Endodermal cell (in vitro differentiated cells): ENCODE results near the gene CACFD1. TPM values are rescaled to one million over a fixed set of nuclear protein-coding genes. Genes with fewer than 3 reads are reported as not detected.

Source experiments
- DNase-seq: peaks from one replicate; pipeline ENCODE4 v3.0.0-alpha.2; 2017
- H3K27ac ChIP-seq: 2 replicates; pipeline ENCODE4 v1.5.1; 2013; ENCODE audit warnings: mild to moderate bottlenecking, low read depth, low read length, moderate library complexity
- H3K27me3 ChIP-seq: 2 replicates; pipeline ENCODE4 v1.6.1; 2013; ENCODE audit warnings: mild to moderate bottlenecking, low read length, moderate library complexity; ENCODE audit not compliant: insufficient read depth, control insufficient read depth, poor library complexity, severe bottlenecking
- H3K36me3 ChIP-seq: 2 replicates; pipeline ENCODE4 v1.7.0; 2013; ENCODE audit warnings: mild to moderate bottlenecking, low read length, moderate library complexity; ENCODE audit not compliant: control insufficient read depth, insufficient read depth
- H3K4me1 ChIP-seq: one replicate; pipeline ENCODE4 v1.7.0; 2013; ENCODE audit warnings: low read length; ENCODE audit not compliant: control insufficient read depth, insufficient read depth
- H3K4me3 ChIP-seq: 2 replicates; pipeline ENCODE4 v1.5.1; 2013; ENCODE audit warnings: mild to moderate bottlenecking, low read length, moderate library complexity
- H3K9ac ChIP-seq: 2 replicates; pipeline ENCODE4 v1.6.1; 2013; ENCODE audit warnings: mild to moderate bottlenecking, low read length, moderate library complexity; ENCODE audit not compliant: poor library complexity, severe bottlenecking; ENCODE audit errors: extremely low read depth
- H3K9me3 ChIP-seq: 2 replicates; pipeline ENCODE4 v1.6.1; 2013; ENCODE audit warnings: mild to moderate bottlenecking, low read length, moderate library complexity; ENCODE audit not compliant: control insufficient read depth
- H3K27ac Mint-ChIP-seq: 2 replicates; pipeline ENCODE4 v1.8.0; 2020; ENCODE audit warnings: mixed read lengths
- H3K27me3 Mint-ChIP-seq: 2 replicates; pipeline ENCODE4 v1.8.0; 2021; ENCODE audit warnings: mild to moderate bottlenecking, mixed read lengths; ENCODE audit not compliant: insufficient read depth
- H3K36me3 Mint-ChIP-seq: 2 replicates; pipeline ENCODE4 v1.8.0; 2020; ENCODE audit warnings: low read depth, mixed read lengths
- H3K4me1 Mint-ChIP-seq: 2 replicates; pipeline ENCODE4 v1.8.0; 2020; ENCODE audit warnings: mixed read lengths
- H3K4me3 Mint-ChIP-seq: 2 replicates; pipeline ENCODE4 v1.8.0; 2020; ENCODE audit warnings: mild to moderate bottlenecking, moderate library complexity, mixed read lengths
- H3K9me3 Mint-ChIP-seq: 2 replicates; pipeline ENCODE4 v1.8.0; 2020; ENCODE audit warnings: mild to moderate bottlenecking, mixed read lengths
- WGBS, 2 experiments: methylation state at CpG; one replicate each; pipeline versions ENCODE4 v1.1.5 to v1.1.7; 2013; ENCODE audit warnings: missing lambda C conversion rate in 2 of 2, mixed read lengths in 1 of 2; ENCODE audit not compliant: insufficient coverage in 1 of 2, insufficient read length in 1 of 2; 5-methylcytosine and 5-hydroxymethylcytosine counted together
- total RNA-seq, 2 donors: library from RNA; stranded (reverse); fragmentation: NEBNext Ultra II Directional in 1 of 2; extraction: Animal tissue kit (Norgen Biotek cat#: 25700) in 1 of 2; gene quantifications; 2 replicates in 1 of 2; 3 replicates in 1 of 2; pipeline ENCODE4 v1.2.1, GENCODE V29; 2021
- TF ChIP-seq, protein P1 (sequence below): fragments of 200-600 bp; sonication (generic); conservative IDR thresholded peaks from 2 replicates; pipeline ENCODE4 v1.5.0; 2021; ENCODE audit warnings: antibody characterized with exemption, mild to moderate bottlenecking

CACFD1 gene
- total RNA-seq, 2 donors from 2014 or later, result 30.6 to 35.0 TPM

DNA sequence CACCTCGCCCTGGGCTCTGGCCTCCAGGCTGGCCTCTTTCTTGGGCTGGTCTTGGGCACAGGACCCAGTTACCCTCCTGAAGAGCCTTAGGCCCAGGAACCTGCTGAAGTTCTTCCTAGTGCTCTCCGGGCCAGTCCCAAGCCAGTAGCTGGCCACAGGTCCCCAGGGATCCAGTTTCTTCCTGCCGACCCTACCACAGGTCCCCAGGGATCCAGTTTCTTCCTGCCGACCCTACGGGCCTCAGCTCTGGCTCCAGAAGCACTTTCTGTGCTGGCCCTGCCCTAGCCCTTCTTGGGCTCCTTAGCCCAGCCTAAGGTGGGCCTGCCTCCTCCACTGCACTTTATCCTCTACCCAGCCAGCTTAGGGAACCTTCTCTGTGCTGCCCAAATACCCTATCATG, 18.2 kb upstream of the CACFD1 start:
- Histone ChIP-seq H3K4me1 (no peaks in the 10 kb centered on the region), H3K27me3 (no peaks in the 10 kb centered on the region), H3K9me3 (no peaks in the 10 kb centered on the region), H3K4me3 (no peak overlapping the region), H3K27ac (no peak overlapping the region), H3K36me3 (no peaks in the 10 kb centered on the region), H3K9ac (no peak overlapping the region)
- DNase-seq, result no peak
- TF ChIP-seq, protein P1, sequence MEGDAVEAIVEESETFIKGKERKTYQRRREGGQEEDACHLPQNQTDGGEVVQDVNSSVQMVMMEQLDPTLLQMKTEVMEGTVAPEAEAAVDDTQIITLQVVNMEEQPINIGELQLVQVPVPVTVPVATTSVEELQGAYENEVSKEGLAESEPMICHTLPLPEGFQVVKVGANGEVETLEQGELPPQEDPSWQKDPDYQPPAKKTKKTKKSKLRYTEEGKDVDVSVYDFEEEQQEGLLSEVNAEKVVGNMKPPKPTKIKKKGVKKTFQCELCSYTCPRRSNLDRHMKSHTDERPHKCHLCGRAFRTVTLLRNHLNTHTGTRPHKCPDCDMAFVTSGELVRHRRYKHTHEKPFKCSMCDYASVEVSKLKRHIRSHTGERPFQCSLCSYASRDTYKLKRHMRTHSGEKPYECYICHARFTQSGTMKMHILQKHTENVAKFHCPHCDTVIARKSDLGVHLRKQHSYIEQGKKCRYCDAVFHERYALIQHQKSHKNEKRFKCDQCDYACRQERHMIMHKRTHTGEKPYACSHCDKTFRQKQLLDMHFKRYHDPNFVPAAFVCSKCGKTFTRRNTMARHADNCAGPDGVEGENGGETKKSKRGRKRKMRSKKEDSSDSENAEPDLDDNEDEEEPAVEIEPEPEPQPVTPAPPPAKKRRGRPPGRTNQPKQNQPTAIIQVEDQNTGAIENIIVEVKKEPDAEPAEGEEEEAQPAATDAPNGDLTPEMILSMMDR, result no peak
- no peak overlapping the region for H3K4me3 Mint-ChIP-seq
- H3K9me3 Mint-ChIP-seq, result no peaks in the 10 kb centered on the region
- no peak overlapping the region for H3K27ac Mint-ChIP-seq
- H3K36me3 Mint-ChIP-seq, result no peaks in the 10 kb centered on the region
- H3K27me3 Mint-ChIP-seq, result no peaks in the 10 kb centered on the region
- no peaks in the 10 kb centered on the region for H3K4me1 Mint-ChIP-seq
- WGBS, 2 experiments, result 88 to 89% methylated on average over 3 to 5 of the region's 5 CpGs

DNA sequence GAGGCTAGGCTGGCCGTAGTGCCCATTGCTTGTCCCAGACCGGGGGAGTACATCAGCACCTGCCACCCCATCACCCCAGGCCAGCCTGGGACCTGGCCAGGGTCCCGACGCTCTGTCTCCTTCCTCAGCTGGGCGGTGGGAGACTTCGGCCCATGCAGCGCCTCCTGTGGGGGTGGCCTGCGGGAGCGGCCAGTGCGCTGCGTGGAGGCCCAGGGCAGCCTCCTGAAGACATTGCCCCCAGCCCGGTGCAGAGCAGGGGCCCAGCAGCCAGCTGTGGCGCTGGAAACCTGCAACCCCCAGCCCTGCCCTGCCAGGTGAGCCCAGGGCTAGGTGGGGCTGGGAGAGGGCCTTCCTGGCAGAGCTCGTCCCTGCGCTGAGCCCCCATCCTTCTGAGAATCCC, 16.5 kb upstream of the CACFD1 start:
- no peak overlapping the region for H3K4me3 Mint-ChIP-seq
- no peak overlapping the region for H3K27ac ChIP-seq
- no peak for DNase-seq
- H3K4me1 ChIP-seq, result no peaks in the 10 kb centered on the region
- no peak overlapping the region for H3K4me3 ChIP-seq
- H3K9ac ChIP-seq, result no peak overlapping the region
- TF ChIP-seq, protein P1, result no peak
- H3K4me1 Mint-ChIP-seq, result no peaks in the 10 kb centered on the region
- no peaks in the 10 kb centered on the region for H3K27me3 Mint-ChIP-seq
- no peaks in the 10 kb centered on the region for H3K9me3 Mint-ChIP-seq
- H3K27me3 ChIP-seq, result no peaks in the 10 kb centered on the region
- H3K27ac Mint-ChIP-seq, result no peak overlapping the region
- H3K9me3 ChIP-seq, result no peaks in the 10 kb centered on the region
- H3K36me3 ChIP-seq, result no peaks in the 10 kb centered on the region
- no peaks in the 10 kb centered on the region for H3K36me3 Mint-ChIP-seq
- WGBS, 2 experiments, result 91 to 93% methylated on average over 7 to 15 of the region's 15 CpGs

DNA sequence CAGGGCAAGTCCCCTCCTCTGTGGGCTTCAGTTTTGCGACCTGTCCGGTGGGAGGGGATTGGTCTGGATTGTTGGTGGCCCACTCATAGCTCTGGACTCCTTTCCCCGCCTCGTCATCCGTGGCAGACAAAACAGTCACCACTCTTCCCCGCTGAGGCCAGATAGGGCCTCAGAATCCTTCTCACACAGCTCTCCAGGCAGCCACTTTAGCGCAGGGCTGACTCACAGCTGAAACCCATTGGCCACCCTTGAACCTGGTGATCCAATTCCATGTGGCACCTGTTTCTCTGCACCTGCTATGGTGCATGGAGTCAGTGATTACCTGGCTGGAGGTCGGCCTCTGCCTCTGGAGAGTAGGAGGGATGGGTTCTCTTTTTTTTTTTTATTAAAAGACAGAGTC, 15.8 kb upstream of the CACFD1 start:
- no peaks in the 10 kb centered on the region for H3K4me1 Mint-ChIP-seq
- no peak for DNase-seq
- Histone ChIP-seq H3K9ac (no peak overlapping the region), H3K4me3 (no peak overlapping the region), H3K27ac (no peak overlapping the region), H3K36me3 (no peaks in the 10 kb centered on the region), H3K4me1 (no peaks in the 10 kb centered on the region), H3K9me3 (no peaks in the 10 kb centered on the region), H3K27me3 (no peaks in the 10 kb centered on the region)
- H3K27me3 Mint-ChIP-seq, result no peaks in the 10 kb centered on the region
- no peaks in the 10 kb centered on the region for H3K36me3 Mint-ChIP-seq
- no peak overlapping the region for H3K27ac Mint-ChIP-seq
- 83 to 89% methylated on average over 6 to 8 of the region's 8 CpGs for WGBS, 2 experiments
- no peak overlapping the region for H3K4me3 Mint-ChIP-seq
- H3K9me3 Mint-ChIP-seq, result no peaks in the 10 kb centered on the region
- TF ChIP-seq, protein P1, result no peak
